Trophoblast cell (in vitro differentiated cells and primary cell): ENCODE data around the gene CDK2AP2.

Experiments
- DNase-seq, 2 donors: peaks; one replicate each; pipeline ENCODE4 v3.0.0-alpha.2; 2016
- H2AFZ ChIP-seq: 2 replicates; pipeline ENCODE4 v1.6.1; 2013; ENCODE audit warnings: low read length, moderate library complexity, mild to moderate bottlenecking; ENCODE audit not compliant: insufficient read depth, poor library complexity
- H2AK5ac ChIP-seq: 2 replicates; pipeline ENCODE4 v1.6.1; 2013; ENCODE audit warnings: mild to moderate bottlenecking, low read length
- H2BK120ac ChIP-seq: 2 replicates; pipeline ENCODE4 v1.6.1; 2013; ENCODE audit warnings: low read length, mild to moderate bottlenecking, moderate library complexity; ENCODE audit not compliant: insufficient read depth, poor library complexity
- H2BK12ac ChIP-seq: 2 replicates; pipeline ENCODE4 v1.6.1; 2013; ENCODE audit warnings: mild to moderate bottlenecking, low read length, moderate library complexity
- H2BK5ac ChIP-seq: 2 replicates; pipeline ENCODE4 v1.6.1; 2013; ENCODE audit warnings: low read length, low read depth, moderate library complexity, mild to moderate bottlenecking; ENCODE audit not compliant: poor library complexity
- H3K14ac ChIP-seq: 2 replicates; pipeline ENCODE4 v1.6.1; 2013; ENCODE audit warnings: mild to moderate bottlenecking, low read length
- H3K18ac ChIP-seq: 2 replicates; pipeline ENCODE4 v1.6.1; 2013; ENCODE audit warnings: mild to moderate bottlenecking, low read length
- H3K23ac ChIP-seq: 2 replicates; pipeline ENCODE4 v1.6.1; 2013; ENCODE audit warnings: low read length
- H3K27ac ChIP-seq: 2 replicates; pipeline ENCODE4 v1.5.1; 2013; ENCODE audit warnings: low read depth, mild to moderate bottlenecking, inconsistent platforms, low read length, moderate library complexity
- H3K27me3 ChIP-seq: 2 replicates; pipeline ENCODE4 v1.6.1; 2013; ENCODE audit warnings: inconsistent platforms, mild to moderate bottlenecking, low read length, moderate library complexity; ENCODE audit not compliant: insufficient read depth
- H3K36me3 ChIP-seq, 2 experiments: 1 replicate in 1 of 2; 2 replicates in 1 of 2; pipeline ENCODE4 v1.6.1; 2013; ENCODE audit warnings: low read length in 2 of 2, mild to moderate bottlenecking in 2 of 2, moderate library complexity in 1 of 2; ENCODE audit not compliant: insufficient read depth in 2 of 2, control insufficient read depth in 1 of 2
- H3K4ac ChIP-seq: 2 replicates; pipeline ENCODE4 v1.6.1; 2013; ENCODE audit warnings: low read depth, mild to moderate bottlenecking, low read length, moderate library complexity
- H3K4me1 ChIP-seq, 2 experiments: 1 replicate in 1 of 2; 2 replicates in 1 of 2; pipeline ENCODE4 v1.6.1; 2013; ENCODE audit warnings: low read length in 2 of 2, mild to moderate bottlenecking in 2 of 2, moderate library complexity in 1 of 2; ENCODE audit not compliant: insufficient read depth in 2 of 2, control insufficient read depth in 1 of 2
- H3K4me2 ChIP-seq: 2 replicates; pipeline ENCODE4 v1.6.1; 2013; ENCODE audit warnings: inconsistent platforms, mild to moderate bottlenecking, low read length, moderate library complexity
- H3K4me3 ChIP-seq: 2 replicates; pipeline ENCODE4 v1.5.1; 2013; ENCODE audit warnings: mild to moderate bottlenecking, low read depth, low read length, inconsistent platforms
- H3K79me1 ChIP-seq: one replicate; pipeline ENCODE4 v1.6.1; 2013; ENCODE audit warnings: low read length
- H3K79me2 ChIP-seq: 2 replicates; pipeline ENCODE4 v1.6.1; 2013; ENCODE audit warnings: low read length, mild to moderate bottlenecking; ENCODE audit not compliant: control insufficient read depth, insufficient read depth, poor library complexity
- H3K9ac ChIP-seq: 2 replicates; pipeline ENCODE4 v1.6.1; 2013; ENCODE audit warnings: mild to moderate bottlenecking, low read length
- H3K9me3 ChIP-seq: 2 replicates; pipeline ENCODE4 v1.6.1; 2013; ENCODE audit warnings: low read depth, mild to moderate bottlenecking, control low read depth, inconsistent platforms, low read length; ENCODE audit not compliant: insufficient read depth
- H4K12ac ChIP-seq: 2 replicates; pipeline ENCODE4 v1.6.1; 2013; ENCODE audit warnings: low read depth, mild to moderate bottlenecking, low read length, moderate library complexity
- H4K8ac ChIP-seq: 2 replicates; pipeline ENCODE4 v1.6.1; 2013; ENCODE audit warnings: low read depth, mild to moderate bottlenecking, low read length, moderate library complexity
- H4K91ac ChIP-seq: one replicate; pipeline ENCODE4 v1.6.1; 2013; ENCODE audit warnings: low read depth, mild to moderate bottlenecking, low read length, moderate library complexity
- WGBS: extraction: QIAGEN DNeasy Blood & Tissue Kit; methylation state at CpG from one replicate; pipeline ENCODE4 v1.1.7; 2013; ENCODE audit warnings: missing lambda C conversion rate; ENCODE audit not compliant: insufficient read length, insufficient coverage; ENCODE audit errors: extremely low coverage; 5-methylcytosine and 5-hydroxymethylcytosine counted together

Gene CDK2AP2

GRCh38 chr11:67484847-67485311, 23.1 kb downstream of the CDK2AP2 start:
- Histone ChIP-seq H2BK12ac (no peak overlapping the region), H4K12ac (no peak overlapping the region), H2AFZ (no peak overlapping the region), H4K91ac (no peak overlapping the region), H3K4me1 (peaks cover 6 to 11% of the 10 kb centered on the region in 2 experiments), H2BK5ac (no peak overlapping the region), H4K8ac (no peak overlapping the region), H3K79me2 (peaks cover 2% of the 10 kb centered on the region), H2AK5ac (no peak overlapping the region), H3K4me3 (no peak overlapping the region), H3K18ac (no peak overlapping the region), H3K27me3 (no peaks in the 10 kb centered on the region), H3K14ac (no peak overlapping the region), H3K4ac (no peak overlapping the region), H3K79me1 (peaks cover 8% of the 10 kb centered on the region), H3K9me3 (peaks cover 2% of the 10 kb centered on the region), H3K23ac (no peak overlapping the region), H3K4me2 (no peak overlapping the region), H3K36me3 (peaks cover 14 to 16% of the 10 kb centered on the region in 2 experiments), H3K27ac (no peak overlapping the region), H2BK120ac (no peak overlapping the region), H3K9ac (no peak overlapping the region)
- no peak for DNase-seq
- WGBS = no CpG with 5 or more reads among the region's 11 CpGs

- peaks cover 6 to 11% of the 10 kb centered on the region in 2 experiments for H3K4me1 ChIP-seq
- H4K12ac ChIP-seq = no peak overlapping the region
- peaks cover 2% of the 10 kb centered on the region for H3K9me3 ChIP-seq
- H4K8ac ChIP-seq = no peak overlapping the region
- H3K4me2 ChIP-seq = no peak overlapping the region
- H3K79me2 ChIP-seq = peaks cover 2% of the 10 kb centered on the region
- no peak overlapping the region for H4K91ac ChIP-seq
- no peak overlapping the region for H2BK5ac ChIP-seq
- H3K27me3 ChIP-seq = no peaks in the 10 kb centered on the region
- H3K36me3 ChIP-seq = peaks cover 6 to 8% of the 10 kb centered on the region in 2 experiments
- no peak overlapping the region for H2BK12ac ChIP-seq
- H3K23ac ChIP-seq = no peak overlapping the region
- no CpG with 5 or more reads among the region's 16 CpGs for WGBS
- no peak overlapping the region for H2AFZ ChIP-seq
- no peak overlapping the region for H3K27ac ChIP-seq
- H3K4me3 ChIP-seq = no peak overlapping the region
- no peak overlapping the region for H3K4ac ChIP-seq
- H3K9ac ChIP-seq = no peak overlapping the region
- H3K79me1 ChIP-seq = peaks cover 8% of the 10 kb centered on the region
- H3K18ac ChIP-seq = no peak overlapping the region
- no peak overlapping the region for H3K14ac ChIP-seq
- no peak overlapping the region for H2BK120ac ChIP-seq
- no peak overlapping the region for H2AK5ac ChIP-seq
- no peak for DNase-seq
These were observed 23.9 kb downstream of the CDK2AP2 start for GRCh38 chr11:67483831-67484665.

- Histone ChIP-seq H4K12ac (peak within 1 kb of the TSS; percentile 86), H3K14ac (peak within 1 kb of the TSS; percentile 58), H2AK5ac (peak within 1 kb of the TSS; percentile 80), H3K4ac (peak within 1 kb of the TSS; percentile 38), H3K23ac (no peak within 1 kb of the TSS), H2BK5ac (peak within 1 kb of the TSS; percentile 24), H3K4me3 (peak within 1 kb of the TSS; percentile 77), H3K18ac (peak within 1 kb of the TSS; percentile 58), H2BK12ac (no peak within 1 kb of the TSS), H3K27ac (no peak within 1 kb of the TSS), H2AFZ (peak within 1 kb of the TSS; percentile 81), H4K8ac (peak within 1 kb of the TSS; percentile 97), H3K4me2 (peak within 1 kb of the TSS; percentile 68), H3K36me3 (peaks cover 4 to 5% of the 10 kb centered on the region in 2 experiments), H3K27me3 (no peaks in the 10 kb centered on the region), H3K79me1 (peaks cover 8% of the 10 kb centered on the region), H2BK120ac (peak within 1 kb of the TSS; percentile 43), H3K79me2 (peaks cover 2% of the 10 kb centered on the region), H3K9me3 (peaks cover 2% of the 10 kb centered on the region), H3K9ac (peak within 1 kb of the TSS; percentile 63), H3K4me1 (peaks cover 6 to 11% of the 10 kb centered on the region in 2 experiments), H4K91ac (peak within 1 kb of the TSS; percentile 58)
- DNase-seq = peak; percentile 99 to 100
- WGBS = no CpG with 5 or more reads among the region's 60 CpGs
These were observed 24.8 kb downstream of the CDK2AP2 start, which contains the start of gene AIP for GRCh38 chr11:67482827-67483798. Gene AIP (plus strand): TSS chr11:67483026. CDS start chr11:67483159, 133 bp downstream.

DNA sequence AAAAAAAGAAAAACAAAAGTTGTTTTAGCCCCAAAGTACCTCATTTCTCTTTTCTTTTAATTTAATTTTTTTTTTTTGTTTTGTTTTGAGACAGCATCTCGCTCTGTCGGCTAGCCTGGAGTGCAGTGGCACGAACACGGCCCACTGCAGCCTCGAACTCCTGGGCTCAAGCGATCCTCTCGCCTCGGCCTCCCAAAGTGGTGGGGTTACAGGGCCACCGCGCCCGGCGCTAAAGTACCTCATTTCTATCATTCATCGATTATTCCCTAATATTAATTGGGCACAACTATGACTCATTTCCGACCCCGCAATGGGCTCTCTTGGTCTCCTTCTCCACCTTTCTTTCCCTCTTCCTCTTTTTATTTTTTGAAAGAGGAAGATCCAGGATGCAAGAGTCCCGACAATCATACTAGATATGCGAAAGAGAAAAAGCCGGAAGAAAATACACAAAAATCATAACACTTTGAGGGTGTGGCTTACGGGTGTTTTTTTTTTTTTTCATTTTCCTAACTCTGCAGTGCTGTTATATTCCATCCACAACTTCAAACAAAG, 25.6 kb downstream of the CDK2AP2 start:
- Histone ChIP-seq H2BK5ac (no peak overlapping the region), H3K9me3 (peaks cover 2% of the 10 kb centered on the region), H2AFZ (no peak overlapping the region), H4K8ac (peak overlapping the region; percentile 97), H3K27me3 (no peaks in the 10 kb centered on the region), H3K4me2 (peak overlapping the region; percentile 67), H3K4ac (no peak overlapping the region), H3K4me1 (peaks cover 6 to 11% of the 10 kb centered on the region in 2 experiments), H3K79me2 (peaks cover 2% of the 10 kb centered on the region), H4K12ac (peak overlapping the region; percentile 86), H3K36me3 (peaks cover under 1 to 3% of the 10 kb centered on the region in 2 experiments), H2AK5ac (peak overlapping the region; percentile 80), H2BK120ac (peak overlapping the region; percentile 18), H3K14ac (peak overlapping the region; percentile 42), H4K91ac (peak overlapping the region; percentile 35), H3K27ac (no peak overlapping the region), H3K9ac (no peak overlapping the region), H3K4me3 (peak overlapping the region; percentile 53), H3K18ac (no peak overlapping the region), H3K23ac (no peak overlapping the region), H3K79me1 (peaks cover 8% of the 10 kb centered on the region), H2BK12ac (no peak overlapping the region)
- no peak for DNase-seq
- WGBS = no CpG with 5 or more reads among the region's 19 CpGs
